CD4-positive, alpha-beta T cell (primary cell): ENCODE measurements around the gene RSPRY1. TPM values are rescaled to one million over a fixed set of nuclear protein-coding genes. Genes with fewer than 3 reads are reported as not detected.

Source experiments
- ATAC-seq: fragments of 200-7000 bp; cut with Tn5 transposase; one replicate; pipeline ENCODE4 v1.10.0; 2022; ENCODE audit warnings: mild to moderate bottlenecking; ENCODE audit not compliant: poor library complexity
- CTCF ChIA-PET: fragments of 350-600 bp; sonication (Branson Sonifier 250); formaldehyde crosslinking; loops from one replicate; lab custom pipeline; 2021; ENCODE audit warnings: antibody characterized with exemption, inconsistent platforms; lab: Charles Lee
- POLR2A ChIA-PET: fragments of 350-600 bp; sonication (Branson Sonifier 250); formaldehyde crosslinking; loops from one replicate; lab custom pipeline; 2021; ENCODE audit warnings: antibody characterized with exemption, inconsistent platforms; lab: Charles Lee
- DNase-seq, 14 experiments: peaks; one replicate each; pipeline ENCODE4 v3.0.0-alpha.2; 2013 to 2020; ENCODE audit warnings: mixed read lengths in 2 of 14
- H3K27ac ChIP-seq, 2 donors: one replicate each; pipeline versions ENCODE4 v1.5.1 to v1.7.0; 2013; ENCODE audit warnings: low read length in 2 of 2, low read depth in 1 of 2, mild to moderate bottlenecking in 1 of 2
- H3K27me3 ChIP-seq, 2 experiments: 1 replicate in 1 of 2; 2 replicates in 1 of 2; pipeline versions ENCODE4 v1.6.1 to v1.7.0; 2013; ENCODE audit warnings: low read length in 2 of 2, control low read depth in 1 of 2, mild to moderate bottlenecking in 1 of 2, moderate library complexity in 1 of 2; ENCODE audit not compliant: insufficient read depth in 2 of 2, control insufficient read depth in 1 of 2
- H3K36me3 ChIP-seq: one replicate; pipeline ENCODE4 v1.6.1; 2013; ENCODE audit warnings: low read length, control low read depth; ENCODE audit not compliant: insufficient read depth
- H3K4me1 ChIP-seq: one replicate; pipeline ENCODE4 v1.6.1; 2013; ENCODE audit warnings: low read length, control low read depth; ENCODE audit not compliant: insufficient read depth
- H3K4me3 ChIP-seq: one replicate; pipeline ENCODE4 v1.5.1; 2013; ENCODE audit warnings: mild to moderate bottlenecking, low read length, moderate library complexity
- H3K9me3 ChIP-seq, 2 experiments: 1 replicate in 1 of 2; 2 replicates in 1 of 2; pipeline versions ENCODE4 v1.6.1 to v1.7.0; 2013; ENCODE audit warnings: low read length in 2 of 2, mild to moderate bottlenecking in 2 of 2, control low read depth in 1 of 2, moderate library complexity in 1 of 2; ENCODE audit not compliant: control insufficient read depth in 1 of 2, insufficient read depth in 1 of 2
- H3K27ac Mint-ChIP-seq: one replicate; pipeline ENCODE4 v1.8.0; 2020; ENCODE audit warnings: mixed read lengths
- H3K27me3 Mint-ChIP-seq: one replicate; pipeline ENCODE4 v1.8.0; 2021; ENCODE audit warnings: mixed read lengths
- H3K36me3 Mint-ChIP-seq: one replicate; pipeline ENCODE4 v1.8.0; 2021; ENCODE audit warnings: low read depth, mixed read lengths
- H3K4me1 Mint-ChIP-seq: one replicate; pipeline ENCODE4 v1.8.0; 2021; ENCODE audit warnings: low read depth, mixed read lengths
- H3K4me3 Mint-ChIP-seq: one replicate; pipeline ENCODE4 v1.8.0; 2020; ENCODE audit warnings: mild to moderate bottlenecking, mixed read lengths
- H3K9me3 Mint-ChIP-seq: one replicate; pipeline ENCODE4 v1.8.0; 2020; ENCODE audit warnings: mixed read lengths
- CTCF ChIP-seq: fragments of 200-600 bp; IDR thresholded peaks from one replicate; pipeline ENCODE4 v1.8.0; 2022; ENCODE audit warnings: antibody characterized with exemption, mild to moderate bottlenecking
- intact Hi-C, 2 experiments: fragments of 100-400 bp; cut with DNase I in 1 of 2; cut with micrococcal nuclease in 1 of 2; formaldehyde crosslinking; loops; one replicate each; pipeline versions ENCODE4 v1.15.1 to v1.9.0; 2023 to 2025; cut with DNase I, micrococcal nuclease
- polyA plus RNA-seq, 2 donors: library from polyadenylated mRNA; unstranded; fragments of 120-200 nt; gene quantifications; one replicate each; pipeline ENCODE4 v1.2.1, GENCODE V29; 2013
- total RNA-seq, 174 experiments: library from RNA in 2 of 174; stranded (reverse) in 2 of 174; gene quantifications; one replicate each; pipeline ENCODE4 v1.2.3 and lab custom pipeline; 2021 to 2026

Gene RSPRY1
- total RNA-seq, result 10 to 100 TPM; 19.9 to 21.3 TPM
- polyA plus RNA-seq (2013, experiment 1 of 2), result 15.4 TPM
- 21.9 TPM for polyA plus RNA-seq (2013, experiment 2 of 2)
- total RNA-seq (lab: John Stamatoyannopoulos, UW), result 28.2 to 76.0 (median 52.9) reads per million in 172 experiments

GRCh38 chr16:57185945-57186871 is at the start of gene RSPRY1, which contains the start of gene PSME3IP1:
RSPRY1 (plus strand) TSS chr16:57186329; CDS start chr16:57204659, 18,330 bp downstream.
PSME3IP1 (minus strand) TSS chr16:57186039; CDS start chr16:57173854, 12,185 bp downstream.
- no peaks in the 10 kb centered on the region for H3K9me3 ChIP-seq
- ChIA-PET POLR2A (interaction anchor here (0.6 to 3.5 kb wide), 35 partner anchors 9 to 1443 kb away, joined by 3 to 19 read pairs (median 4); partner anchors contain the start of genes ARL2BP, CCDC102A, CIAPIN1 and COQ9), CTCF (interaction anchor here (1.0 kb wide), 1 partner anchor 102 kb away, joined by 7 read pairs; no protein-coding TSS in a partner anchor)
- H3K27ac Mint-ChIP-seq, result peak within 1 kb of the TSS; percentile 90
- peaks cover 50% of the 10 kb centered on the region for H3K4me1 Mint-ChIP-seq
- no peaks in the 10 kb centered on the region for H3K36me3 ChIP-seq
- peak; percentile 89 for ATAC-seq
- no peaks in the 10 kb centered on the region for H3K9me3 Mint-ChIP-seq
- peaks cover 22% of the 10 kb centered on the region for H3K36me3 Mint-ChIP-seq
- no peaks in the 10 kb centered on the region for H3K27me3 Mint-ChIP-seq
- H3K27ac ChIP-seq, result peak within 1 kb of the TSS; percentile 92
- peak within 1 kb of the TSS; percentile 94 for H3K4me3 Mint-ChIP-seq
- TF ChIP-seq CTCF, result no peak
- peaks cover 25% of the 10 kb centered on the region for H3K4me1 ChIP-seq
- DNase-seq, result peak; percentile 95 to 100 (median 98)
- no peaks in the 10 kb centered on the region for H3K27me3 ChIP-seq
- intact Hi-C loops, result loop anchor here (1.0 to 10.0 kb wide), 11 partner anchors 56 to 941 kb away; partner anchors contain the start of genes CFAP20 (in 1 of the 2), CIAPIN1 (in 1 of the 2), COQ9 (in 1 of the 2) and HERPUD1 (in 1 of the 2)
- H3K4me3 ChIP-seq, result peak within 1 kb of the TSS; percentile 96

- H3K27me3 Mint-ChIP-seq, result no peaks in the 10 kb centered on the region
- no peak overlapping the region for H3K4me3 Mint-ChIP-seq
- TF ChIP-seq CTCF, result no peak
- no peaks in the 10 kb centered on the region for H3K27me3 ChIP-seq
- intact Hi-C loops, result no loop called here
- H3K27ac Mint-ChIP-seq, result peak overlapping the region; percentile 88
- no peaks in the 10 kb centered on the region for H3K36me3 Mint-ChIP-seq
- ChIA-PET POLR2A (interaction anchor here (0.9 kb wide), 1 partner anchor 49 kb away, joined by 3 read pairs; the partner anchor contains the start of genes PSME3IP1 and RSPRY1), CTCF (no interaction called here)
- H3K4me1 ChIP-seq, result peaks cover 75% of the 10 kb centered on the region
- H3K4me3 ChIP-seq, result no peak overlapping the region
- no peak for DNase-seq
- H3K9me3 ChIP-seq, result no peaks in the 10 kb centered on the region
- no peak overlapping the region for H3K27ac ChIP-seq
- H3K36me3 ChIP-seq, result no peaks in the 10 kb centered on the region
- H3K4me1 Mint-ChIP-seq, result peaks cover 78% of the 10 kb centered on the region
- no peak for ATAC-seq
- no peaks in the 10 kb centered on the region for H3K9me3 Mint-ChIP-seq
These were observed 49.1 kb upstream of the RSPRY1 start for GRCh38 chr16:57137043-57137442.

GRCh38 chr16:57137566-57138273 is 48.4 kb upstream of the RSPRY1 start:
- Mint-ChIP-seq H3K9me3 (no peaks in the 10 kb centered on the region), H3K27me3 (no peaks in the 10 kb centered on the region), H3K36me3 (no peaks in the 10 kb centered on the region), H3K4me1 (peaks cover 78% of the 10 kb centered on the region), H3K4me3 (peak overlapping the region; percentile 51), H3K27ac (peak overlapping the region; percentile 88)
- Histone ChIP-seq H3K9me3 (no peaks in the 10 kb centered on the region), H3K27ac (no peak overlapping the region), H3K27me3 (no peaks in the 10 kb centered on the region), H3K36me3 (no peaks in the 10 kb centered on the region), H3K4me1 (peaks cover 75% of the 10 kb centered on the region), H3K4me3 (no peak overlapping the region)
- no peak for TF ChIP-seq CTCF
- ChIA-PET CTCF (no interaction called here), POLR2A (no interaction called here)
- ATAC-seq, result no peak
- DNase-seq, result no peak
- intact Hi-C loops, result no loop called here
